ENCODE measurements around the gene CMTM4.
"Not testable (repeated sequence)": the region's sequence is repeated elsewhere in the genome, so short reads cannot be mapped to it uniquely, and the experiment has no call there.

Gene CMTM4

DNA sequence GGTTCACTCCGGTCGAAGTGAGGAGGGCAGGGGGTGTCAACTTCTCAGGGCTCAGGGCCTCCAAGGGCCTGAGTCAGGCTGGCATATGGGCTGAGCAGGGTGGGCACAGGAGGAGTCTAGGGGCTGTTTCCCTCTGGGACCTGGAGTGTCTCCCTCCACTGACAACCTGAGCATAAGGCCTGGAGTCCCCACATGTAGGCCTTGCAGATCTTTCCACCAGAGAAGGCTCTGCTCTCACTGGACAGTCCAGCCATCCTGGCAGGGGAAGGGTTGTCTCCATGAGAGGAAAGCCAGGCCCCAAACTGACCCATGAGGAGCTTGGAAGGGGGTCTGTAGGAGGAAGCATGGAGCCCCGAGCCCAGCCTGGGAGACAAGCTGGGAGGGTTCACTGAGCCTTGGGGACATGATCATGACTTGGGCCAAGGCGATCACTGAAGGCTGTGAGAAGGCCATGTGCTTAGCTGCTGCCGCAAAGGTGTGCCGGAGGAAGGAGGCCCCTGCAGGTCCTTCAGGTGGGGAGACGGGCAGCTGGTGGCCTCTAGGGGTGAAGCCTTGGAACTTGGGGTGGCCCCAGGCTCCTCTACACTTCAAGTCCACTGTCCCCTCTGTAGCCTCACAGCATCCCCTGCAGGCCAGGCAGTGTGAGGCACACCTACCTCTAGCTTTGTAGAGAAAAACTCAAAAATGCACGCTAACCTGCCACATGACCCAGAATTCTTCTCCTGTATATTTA is 107.4 kb downstream of the CMTM4 start:
- DNase-seq = peak; percentile 63

DNA sequence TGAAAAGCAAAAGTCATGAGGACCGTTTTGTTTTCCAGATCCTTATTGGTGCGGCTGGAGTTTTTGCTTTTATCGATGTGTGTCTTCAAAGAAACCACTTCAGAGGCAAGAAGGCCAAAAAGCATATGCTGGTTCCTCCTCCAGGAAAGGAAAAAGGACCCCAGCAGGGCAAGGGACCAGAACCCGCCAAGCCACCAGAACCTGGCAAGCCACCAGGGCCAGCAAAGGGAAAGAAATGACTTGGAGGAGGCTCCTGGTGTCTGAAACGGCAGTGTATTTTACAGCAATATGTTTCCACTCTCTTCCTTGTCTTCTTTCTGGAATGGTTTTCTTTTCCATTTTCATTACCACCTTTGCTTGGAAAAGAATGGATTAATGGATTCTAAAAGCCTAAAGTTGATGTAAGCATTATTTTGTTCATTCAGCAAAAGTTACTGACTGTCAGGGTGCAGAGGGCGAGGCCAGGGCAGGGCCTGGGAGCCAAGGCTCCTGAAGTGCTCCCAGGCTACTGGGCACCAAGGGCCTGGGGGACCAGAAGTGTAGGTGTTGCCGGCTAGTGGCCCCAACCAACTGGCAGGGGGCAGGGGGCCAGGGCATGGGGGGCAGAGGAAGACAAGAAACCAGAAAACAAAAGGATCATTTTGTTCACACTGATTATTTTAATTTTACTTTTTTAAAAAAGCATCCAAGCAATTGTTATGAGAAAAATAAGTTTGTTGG is 108.5 kb downstream of the CMTM4 start:
- no peak for DNase-seq

DNA sequence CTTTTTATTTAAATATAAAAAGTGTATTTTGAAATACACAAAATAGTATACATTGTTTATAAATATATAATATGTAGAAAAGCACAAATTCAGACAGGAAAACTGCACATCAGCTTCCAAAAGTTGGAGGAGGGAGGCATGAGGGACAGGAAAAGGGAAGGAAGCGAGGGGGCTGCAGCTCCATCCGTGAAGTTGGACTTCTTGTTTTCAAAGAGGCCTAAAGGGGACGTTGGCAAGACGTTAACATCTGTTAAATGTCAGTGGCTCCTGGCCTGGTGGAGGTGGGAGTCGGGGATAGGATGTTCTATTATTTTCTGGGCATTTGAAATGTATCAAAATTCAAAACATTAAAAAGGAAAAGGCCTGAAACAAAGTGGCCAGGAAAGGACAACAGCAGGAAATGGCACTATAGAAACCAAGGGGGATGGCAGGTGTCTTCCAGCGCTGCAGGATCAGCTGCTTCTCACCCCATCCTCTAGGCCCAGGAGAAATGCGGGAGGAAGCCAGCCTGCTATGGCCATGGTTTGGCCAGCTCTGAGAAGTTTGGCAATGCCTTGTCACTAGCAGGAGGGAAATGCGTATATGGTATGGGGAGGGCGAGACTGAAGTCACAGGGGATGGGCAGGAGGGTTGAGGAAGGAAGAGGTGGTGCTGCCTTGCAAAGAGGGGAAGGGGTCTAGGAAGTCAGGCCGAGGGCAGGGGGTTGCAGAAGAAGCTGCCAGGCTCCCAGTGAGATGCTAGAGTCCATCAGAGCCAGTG is 110.9 kb downstream of the CMTM4 start:
- peak; percentile 73 for DNase-seq

DNA sequence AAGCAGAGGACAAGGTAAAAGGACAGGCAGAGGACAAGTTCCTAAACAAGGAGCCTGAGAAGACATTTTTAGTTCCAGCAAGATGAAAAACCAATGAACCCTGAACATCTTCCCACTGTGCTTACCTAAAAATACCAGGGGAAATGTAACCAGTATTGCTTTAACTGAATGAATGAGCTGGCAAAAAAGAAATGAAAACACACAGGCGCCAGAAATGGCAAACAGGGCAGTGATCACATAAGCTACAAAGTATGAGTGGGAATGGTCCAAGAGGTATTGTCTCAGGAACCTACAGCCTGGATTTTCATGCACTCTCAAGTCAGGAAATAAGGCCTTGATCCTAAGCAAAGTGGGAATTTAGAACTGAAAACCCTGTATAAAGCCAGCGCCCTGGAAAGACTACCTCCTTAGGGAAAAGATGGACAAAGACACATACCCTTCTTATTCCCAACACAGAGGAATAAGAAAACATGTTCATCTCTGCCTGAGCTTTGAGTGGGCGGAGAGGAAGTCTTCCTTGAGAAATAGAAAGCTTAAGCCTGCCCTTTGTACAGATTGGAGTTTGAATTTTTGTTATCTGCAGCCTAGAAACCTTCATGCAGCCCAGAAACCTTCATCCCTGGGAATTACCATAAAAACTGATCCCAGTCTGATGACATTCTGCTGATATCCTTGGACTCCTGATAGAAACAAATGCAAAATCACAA is 115.1 kb downstream of the CMTM4 start:
- no peak for DNase-seq

GRCh38 chr16:66580605-66581209 is 115.8 kb downstream of the CMTM4 start:
- DNase-seq = no peak

DNA sequence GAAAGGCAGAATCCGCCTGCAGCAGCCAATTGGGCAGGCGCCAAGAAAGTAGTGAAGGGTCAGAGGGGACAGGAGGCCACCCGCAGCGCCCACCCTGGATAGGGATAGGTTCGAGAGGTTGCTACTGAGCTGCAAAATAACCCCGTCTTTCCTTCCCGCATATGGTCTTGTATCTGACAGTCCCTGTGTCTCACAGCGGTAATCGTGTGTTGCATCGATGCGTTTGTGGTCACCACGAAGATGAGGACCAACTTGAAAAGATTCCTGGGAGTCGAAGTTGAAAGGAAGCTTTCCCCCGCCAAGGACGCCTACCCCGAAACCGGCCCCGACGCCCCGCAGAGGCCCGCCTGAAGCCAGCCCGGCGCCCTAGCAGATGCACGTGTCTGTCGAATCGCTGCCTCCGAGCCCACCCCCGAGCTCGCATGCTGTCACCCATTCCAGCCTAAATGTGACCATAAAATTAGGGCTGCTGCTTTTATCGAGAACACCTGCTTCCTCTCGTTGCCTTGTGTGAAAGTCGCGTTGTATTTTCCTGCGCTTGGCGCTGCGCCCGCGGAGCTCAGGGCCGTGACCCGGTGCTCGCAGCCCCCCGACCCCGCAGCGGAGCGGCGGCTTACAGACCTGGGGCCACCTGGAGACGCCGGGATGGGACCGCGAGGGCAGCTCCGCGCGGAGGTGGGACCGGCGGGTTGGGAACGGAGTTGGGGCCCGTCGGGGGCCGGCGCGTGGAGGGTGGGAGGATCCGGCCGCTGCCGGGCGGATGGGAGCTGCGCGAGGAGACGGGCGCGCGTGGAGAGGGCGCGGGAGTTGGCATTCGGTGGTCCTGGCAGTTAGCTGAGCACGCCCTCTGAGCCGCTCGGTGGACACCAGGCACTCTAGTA is 117.7 kb downstream of the CMTM4 start, which contains the start of gene CMTM2:
Gene CMTM2 (plus strand): TSS at position 813 of the 881 bp plus-strand sequence. CDS start 145 bp downstream, outside the sequence.
- DNase-seq = no peak

GRCh38 chr16:66576296-66576695 is 120.2 kb downstream of the CMTM4 start:
- no peak for DNase-seq

GRCh38 chr16:66575060-66575459 is 121.5 kb downstream of the CMTM4 start:
- no peak for DNase-seq

- no peak for DNase-seq
Observed at GRCh38 chr16:66574531-66574930, 122.0 kb downstream of the CMTM4 start.

DNA sequence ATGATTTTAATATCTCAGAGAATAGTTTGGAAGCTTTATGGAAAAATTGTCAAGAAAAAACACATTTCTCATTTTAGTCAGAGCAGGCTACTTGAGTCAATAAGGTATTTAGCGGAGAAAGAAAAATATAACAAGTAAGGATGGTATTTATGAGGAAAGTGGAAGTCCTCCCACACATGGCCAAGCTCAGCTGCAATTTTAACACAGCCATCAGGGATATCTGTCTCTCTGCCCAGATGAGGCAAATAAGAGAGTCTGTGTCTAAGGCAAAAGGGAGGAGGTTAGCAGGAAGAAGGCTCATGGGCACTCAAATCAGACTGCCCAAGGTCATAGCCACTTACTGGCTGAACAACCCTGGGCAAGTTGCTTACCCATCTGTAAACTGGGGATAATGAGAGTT is 122.5 kb downstream of the CMTM4 start:
- no peak for DNase-seq

DNA sequence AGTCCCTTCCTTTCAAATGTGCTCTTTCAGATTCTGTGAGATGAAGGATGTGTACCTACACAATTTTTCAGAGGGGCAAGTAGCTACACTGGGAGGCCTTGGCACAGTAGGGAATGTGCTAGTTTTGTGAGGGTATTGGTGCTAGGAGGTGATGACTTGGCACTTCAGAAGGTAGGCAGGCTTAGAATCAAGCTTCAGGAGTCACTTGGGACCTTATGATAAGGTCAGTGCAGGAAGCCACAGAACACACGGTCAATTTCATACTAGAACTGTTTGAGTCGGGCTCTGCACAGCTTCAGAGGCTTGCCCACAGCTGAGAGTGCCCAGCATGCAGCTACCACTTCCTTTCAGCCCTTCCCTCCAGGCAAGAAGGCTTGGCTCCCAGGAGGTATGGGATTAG is 124.2 kb downstream of the CMTM4 start:
- DNase-seq = peak; percentile 66

GRCh38 chr16:66569827-66570405 is 126.6 kb downstream of the CMTM4 start:
- no peak for DNase-seq

DNA sequence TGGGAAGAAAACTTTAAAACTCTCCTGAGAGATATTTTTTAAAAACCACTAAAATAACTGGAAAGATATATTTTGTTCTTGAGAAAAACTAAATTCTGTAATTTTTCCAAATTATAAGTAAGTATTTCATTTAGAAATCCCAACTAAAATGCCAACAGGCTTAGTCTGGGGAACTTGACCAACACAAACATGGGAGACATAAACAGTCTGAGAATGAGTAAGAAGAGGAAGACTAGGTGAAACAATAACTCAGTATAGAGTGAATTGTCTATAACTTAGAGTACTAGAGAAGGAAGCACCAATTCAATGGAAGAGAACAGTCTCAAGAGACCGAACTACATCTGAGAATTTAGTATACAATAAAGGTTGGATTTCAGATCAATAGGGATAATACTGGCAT is 127.4 kb downstream of the CMTM4 start:
- DNase-seq = no peak

- DNase-seq = no peak
Observed at GRCh38 chr16:66568355-66568754, 128.2 kb downstream of the CMTM4 start.

DNA sequence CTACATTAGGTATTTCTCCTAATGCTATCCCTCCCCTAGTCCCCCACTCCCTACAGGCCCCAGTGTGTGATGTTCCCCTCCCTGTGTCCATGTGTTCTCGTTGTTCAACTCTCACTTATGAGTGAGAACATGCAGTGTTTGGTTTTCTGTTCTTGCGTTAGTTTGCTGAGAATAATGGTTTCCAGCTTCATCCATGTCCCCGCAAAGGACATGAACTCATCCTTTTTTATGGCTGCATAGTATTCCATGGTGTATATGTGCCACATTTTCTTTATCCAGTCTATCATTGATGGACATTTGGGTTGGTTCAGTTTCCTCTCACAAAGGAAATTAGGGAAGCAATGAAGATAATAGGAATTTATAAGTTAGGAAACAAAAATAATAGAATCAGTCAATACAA is 129.3 kb downstream of the CMTM4 start:
- not testable (repeated sequence) for DNase-seq

GRCh38 chr16:66566051-66566901 is 130.3 kb downstream of the CMTM4 start, which contains the start of gene CMTM1:
CMTM1 (plus strand) TSS chr16:66566439; CDS start chr16:66566514, 75 bp downstream.
- no peak for DNase-seq
